ENCODE data around the gene MGAT5. TPM values are rescaled to one million over a fixed set of nuclear protein-coding genes. Genes with fewer than 3 reads are reported as not detected.

The MGAT5 gene
- total RNA-seq, 6 experiments from 2014 or later = 4.5 to 16.0 (median 10.0) TPM

GRCh38 chr2:134344954-134345697, 91.3 kb downstream of the MGAT5 start:
- DNase-seq = no peak
- Histone ChIP-seq H3K36me3 (no peaks in the 10 kb centered on the region), H3K27ac (no peak overlapping the region), H3K4me1 (no peaks in the 10 kb centered on the region), H3K4me3 (no peak overlapping the region), H3K27me3 (no peaks in the 10 kb centered on the region), H3K9me3 (no peaks in the 10 kb centered on the region)
- TF ChIP-seq CTCF (IDR thresholded peaks at IDR 0.05) = no peak
- no peak for TF ChIP-seq POLR2A (IDR thresholded peaks at IDR 0.05)
- WGBS (ENCODE audit: insufficient coverage, low coverage, low lambda C conversion rate, missing lambda C conversion rate) = 93% methylated on average over 7 of the region's 9 CpGs
- no peak for ATAC-seq
- intact Hi-C loops (cut with DNase I) = no loop called here

GRCh38 chr2:134346141-134346540, 92.3 kb downstream of the MGAT5 start:
- TF ChIP-seq POLR2A (IDR thresholded peaks at IDR 0.05) (no peak), CTCF (IDR thresholded peaks at IDR 0.05) (no peak)
- intact Hi-C loops (cut with DNase I) = no loop called here
- H3K27me3 ChIP-seq = no peaks in the 10 kb centered on the region
- H3K27ac ChIP-seq = no peak overlapping the region
- ATAC-seq (no peak), DNase-seq (no peak)
- 88% methylated on average over 4 of the region's 4 CpGs for WGBS (ENCODE audit: insufficient coverage, low coverage, low lambda C conversion rate, missing lambda C conversion rate)
- no peaks in the 10 kb centered on the region for H3K36me3 ChIP-seq
- no peaks in the 10 kb centered on the region for H3K4me1 ChIP-seq
- H3K4me3 ChIP-seq = no peak overlapping the region
- no peaks in the 10 kb centered on the region for H3K9me3 ChIP-seq

GRCh38 chr2:134347756-134348155, 93.9 kb downstream of the MGAT5 start:
- no peaks in the 10 kb centered on the region for H3K36me3 ChIP-seq
- H3K4me3 ChIP-seq = no peak overlapping the region
- no peaks in the 10 kb centered on the region for H3K4me1 ChIP-seq
- DNase-seq (no peak), ATAC-seq (no peak)
- intact Hi-C loops (cut with DNase I) = no loop called here
- no peak for TF ChIP-seq POLR2A (IDR thresholded peaks at IDR 0.05)
- no peak for TF ChIP-seq CTCF (IDR thresholded peaks at IDR 0.05)
- WGBS (ENCODE audit: insufficient coverage, low coverage, low lambda C conversion rate, missing lambda C conversion rate) = 51% methylated on average over 3 of the region's 3 CpGs
- H3K9me3 ChIP-seq = no peaks in the 10 kb centered on the region
- no peaks in the 10 kb centered on the region for H3K27me3 ChIP-seq
- no peak overlapping the region for H3K27ac ChIP-seq

- intact Hi-C loops (cut with DNase I) = no loop called here
- H3K27me3 ChIP-seq = no peaks in the 10 kb centered on the region
These were observed 94.4 kb downstream of the MGAT5 start for GRCh38 chr2:134348239-134348638.

More at GRCh38 chr2:134348239-134348638, 94.4 kb downstream of the MGAT5 start:
- no peak for ATAC-seq
- 76% methylated on average over 4 of the region's 4 CpGs for WGBS (ENCODE audit: insufficient coverage, low coverage, low lambda C conversion rate, missing lambda C conversion rate)
- no peaks in the 10 kb centered on the region for H3K36me3 ChIP-seq
- H3K9me3 ChIP-seq = no peaks in the 10 kb centered on the region
- no peaks in the 10 kb centered on the region for H3K4me1 ChIP-seq
- no peak overlapping the region for H3K4me3 ChIP-seq
- no peak overlapping the region for H3K27ac ChIP-seq
- DNase-seq = no peak
- TF ChIP-seq POLR2A (IDR thresholded peaks at IDR 0.05) (no peak), CTCF (IDR thresholded peaks at IDR 0.05) (no peak)
